A172 (cell line): Measurements from ENCODE around the gene RNASE1. TPM values are rescaled to one million over a fixed set of nuclear protein-coding genes. Genes with fewer than 3 reads are reported as not detected.
"Not testable (repeated sequence)": the region's sequence is repeated elsewhere in the genome, so short reads cannot be mapped to it uniquely, and the experiment has no call there.

Experiments
- DNase-seq: peaks from one replicate; pipeline ENCODE4 v3.0.0-alpha.2; 2015; ENCODE audit warnings: low spot score
- total RNA-seq: library from RNA; depleted of rRNA; stranded (reverse); fragments of >200 nt; shearing (Covaris generic); gene quantifications from 2 replicates; pipeline ENCODE4 v1.2.3, GENCODE V29; 2014; rRNA removed

RNASE1 gene
- total RNA-seq: not detected in 2 replicates

DNA sequence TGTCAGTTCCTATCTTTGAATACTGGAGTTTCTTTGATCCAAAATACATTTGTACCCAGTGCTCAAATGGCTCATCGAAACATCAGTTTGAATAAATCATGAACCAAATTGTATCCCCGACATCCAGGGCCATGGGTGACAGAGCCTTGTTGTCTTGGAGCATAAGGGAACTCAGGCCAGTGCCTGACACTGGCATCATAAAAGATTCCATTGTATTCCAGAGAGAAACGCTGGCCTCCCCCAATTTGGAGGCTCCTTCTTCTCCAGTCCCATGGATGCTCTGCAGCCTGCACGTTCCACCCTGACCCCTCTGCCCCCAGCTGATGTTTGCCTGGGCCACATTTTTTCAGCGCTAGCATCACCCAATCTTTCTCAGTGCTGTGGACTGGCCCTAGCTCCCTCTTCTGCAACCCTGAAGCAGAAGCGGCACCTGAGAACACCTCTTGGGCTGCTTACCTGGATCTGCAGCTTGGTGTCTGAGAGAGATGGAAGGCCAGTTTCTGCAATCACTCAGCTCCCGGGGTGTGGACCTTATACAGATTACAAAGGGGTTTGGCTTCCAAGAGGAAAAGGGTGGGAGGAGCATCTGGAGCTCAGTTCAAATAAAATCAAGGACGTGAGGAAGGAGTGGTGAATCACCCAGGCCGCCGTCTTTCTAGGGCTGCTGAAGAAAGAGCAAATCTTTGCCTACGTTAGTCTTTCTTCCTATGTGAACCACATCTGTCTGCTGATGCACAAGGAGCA lies at the start of gene RNASE1:
Gene RNASE1, minus strand, starts transcription at position 504 of the 744 bp plus-strand sequence. CDS start 776 bp downstream, outside the sequence.
- DNase-seq: peak; percentile 9

DNA sequence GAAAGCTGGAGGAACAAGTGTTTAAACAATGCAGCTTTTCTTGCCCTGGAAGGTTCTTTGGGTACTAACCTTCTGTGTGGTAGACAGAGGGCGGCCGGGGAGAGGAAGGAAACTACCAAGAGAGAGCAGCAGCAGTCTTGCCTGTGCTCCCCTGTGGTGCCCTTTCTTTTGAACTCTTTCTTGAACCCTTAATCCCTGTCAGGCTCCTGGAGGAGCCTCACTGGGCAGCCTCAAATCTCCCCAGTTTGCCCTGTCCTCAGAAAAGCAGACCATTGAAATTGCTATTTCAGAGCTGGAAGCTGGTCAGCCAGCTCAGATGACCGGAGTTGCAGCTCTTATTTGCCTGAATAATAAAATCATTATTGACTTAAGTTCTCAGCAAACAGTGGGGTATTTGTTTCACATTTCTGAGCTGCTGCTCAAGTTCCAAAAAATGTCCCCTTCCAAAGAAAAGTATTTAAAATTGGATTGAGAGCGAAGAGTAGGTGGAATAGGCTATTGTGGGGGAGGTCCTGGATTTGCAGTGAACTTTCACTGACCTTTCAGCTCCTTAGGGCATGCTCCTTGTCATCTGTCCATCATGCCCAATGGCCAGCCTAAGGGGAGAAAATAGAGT lies 46.4 kb upstream of the RNASE1 start:
- no peak for DNase-seq

DNA sequence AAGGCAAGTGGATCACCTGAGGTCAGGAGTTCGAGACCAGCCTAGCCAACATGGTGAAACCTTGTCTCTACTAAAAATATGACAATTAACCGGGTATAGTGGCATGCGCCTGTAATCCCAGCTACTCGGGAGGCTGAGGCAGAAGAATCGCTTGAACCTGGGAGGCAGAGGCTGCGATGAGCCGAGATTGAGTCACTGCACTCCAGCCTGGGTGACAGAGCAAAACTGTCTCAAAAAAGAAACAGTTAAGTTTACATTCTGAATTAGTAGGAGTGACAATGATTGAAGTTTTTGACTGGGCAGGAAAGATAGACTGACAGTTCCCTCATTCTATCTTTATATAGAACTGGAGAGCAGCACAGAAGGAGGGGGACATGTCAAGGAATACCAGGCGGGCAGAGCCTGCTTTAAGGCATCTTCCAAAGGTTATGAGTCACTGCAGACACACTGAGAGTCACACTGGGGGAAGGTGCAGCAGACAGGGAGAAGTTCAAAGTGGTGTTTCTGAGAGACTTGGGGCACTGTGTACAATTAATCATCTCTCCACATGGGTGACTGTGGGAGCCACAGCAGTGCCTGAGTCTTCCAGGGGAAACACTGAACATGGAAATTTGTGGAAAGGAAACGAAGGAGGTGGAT lies 45.8 kb upstream of the RNASE1 start:
- DNase-seq: peak; percentile 51

DNA sequence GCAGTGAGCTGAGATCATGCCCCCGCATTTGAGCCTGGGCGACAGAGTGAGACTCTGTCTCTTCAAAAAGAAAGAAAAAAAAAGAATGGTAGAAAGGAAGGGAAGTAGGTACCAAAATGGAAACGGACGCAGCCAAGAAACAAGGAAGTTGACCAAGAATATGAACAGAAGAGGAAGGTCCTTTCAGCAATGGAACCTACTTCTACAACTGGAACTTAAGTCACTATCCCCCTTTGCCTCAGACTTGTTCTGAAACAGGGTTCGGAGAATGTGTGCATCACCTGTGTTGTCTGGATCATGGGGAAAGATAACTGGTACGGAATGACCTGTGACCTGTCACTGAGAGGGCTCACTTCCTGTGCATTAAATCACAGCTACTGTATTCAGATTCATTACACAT lies 43.9 kb upstream of the RNASE1 start:
- DNase-seq: no peak

DNA sequence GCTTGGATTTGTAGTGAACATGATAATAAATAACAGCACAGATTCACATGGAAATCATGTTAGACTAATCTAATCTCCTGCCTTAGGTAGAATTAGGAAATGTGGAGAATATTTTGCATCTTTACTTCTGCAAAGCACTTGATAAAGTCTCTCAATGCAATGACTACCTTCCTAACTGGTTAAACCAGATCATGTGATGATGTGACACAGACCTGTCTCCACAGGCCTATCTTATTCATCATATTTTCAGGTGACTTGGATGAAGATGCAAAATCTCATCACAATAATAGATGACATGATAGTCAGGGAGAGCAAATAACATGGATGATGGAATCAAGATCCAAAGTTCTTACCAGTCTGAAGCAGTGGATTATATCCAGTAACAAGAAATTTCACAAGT lies 38.5 kb upstream of the RNASE1 start:
- DNase-seq: no peak

DNA sequence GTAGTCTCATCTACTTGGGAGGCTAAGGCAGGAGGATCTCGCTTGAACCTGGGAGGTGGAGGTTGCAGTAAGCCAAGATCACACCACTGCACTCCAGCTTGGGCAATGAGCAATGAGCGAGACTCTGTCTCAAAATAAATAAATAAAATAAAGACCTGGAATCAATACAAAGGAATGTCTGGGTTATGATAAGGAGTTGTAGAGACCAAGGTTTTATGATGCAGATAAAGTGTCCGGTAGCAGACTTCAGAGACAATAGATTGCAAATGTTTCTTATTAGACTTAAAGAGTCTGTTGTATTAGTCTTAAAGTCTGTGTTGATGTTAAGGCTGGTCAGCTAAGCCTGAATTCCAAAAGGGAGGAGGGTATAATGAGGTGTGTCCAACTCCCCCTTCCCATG lies 35.2 kb upstream of the RNASE1 start:
- no peak for DNase-seq

DNA sequence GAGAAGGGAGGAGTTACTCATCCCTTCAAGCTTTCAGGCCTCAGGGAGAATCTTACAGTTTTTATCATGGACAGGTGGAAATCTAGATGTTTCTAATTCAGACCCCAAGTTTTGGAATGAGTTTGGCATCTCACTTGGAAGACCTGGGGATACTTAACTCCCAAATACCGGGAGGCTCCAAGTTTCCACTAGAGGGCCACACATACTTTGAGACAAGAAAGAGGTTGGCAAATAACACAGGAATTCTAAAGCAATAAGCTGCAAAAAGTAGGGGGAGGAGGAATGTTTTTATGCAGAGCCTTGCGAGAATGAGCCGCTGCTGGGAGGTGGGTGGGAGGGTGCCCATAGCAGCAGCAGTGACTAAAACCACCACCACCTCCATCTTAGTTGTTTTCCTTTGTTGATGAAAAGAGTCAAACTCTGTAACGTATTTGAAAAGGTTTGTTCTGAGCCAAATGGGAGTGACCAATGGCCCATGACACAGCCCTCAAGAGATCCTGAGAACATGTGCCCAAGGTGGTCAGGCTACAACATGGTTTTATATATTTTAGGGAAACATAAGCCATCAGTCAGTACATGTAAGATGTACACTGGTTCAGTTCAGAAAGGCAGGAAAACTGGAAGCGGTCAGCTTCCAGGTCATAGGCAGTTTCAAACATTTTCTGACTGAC lies 34.2 kb upstream of the RNASE1 start:
- peak; percentile 4 for DNase-seq

DNA sequence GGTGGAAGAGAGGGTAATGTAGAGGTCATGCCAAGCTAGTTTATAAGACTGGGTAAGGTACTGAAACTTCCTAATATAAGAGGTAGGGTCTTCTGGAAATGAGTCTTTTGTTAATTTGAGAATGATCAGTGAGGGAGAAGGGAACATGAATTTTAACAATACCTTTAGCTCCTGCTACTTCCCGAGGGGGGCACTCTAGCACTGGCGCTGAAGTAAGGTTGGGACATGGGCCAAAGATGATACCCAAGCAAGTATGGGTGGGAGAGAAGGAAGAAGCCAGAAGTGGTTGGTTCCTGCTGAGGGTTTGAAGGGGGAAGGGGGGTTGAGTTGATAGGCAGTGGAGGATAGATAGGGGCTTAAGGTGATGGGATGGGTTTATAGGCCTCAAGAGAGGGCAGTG lies 32.3 kb upstream of the RNASE1 start:
- DNase-seq: no peak

DNA sequence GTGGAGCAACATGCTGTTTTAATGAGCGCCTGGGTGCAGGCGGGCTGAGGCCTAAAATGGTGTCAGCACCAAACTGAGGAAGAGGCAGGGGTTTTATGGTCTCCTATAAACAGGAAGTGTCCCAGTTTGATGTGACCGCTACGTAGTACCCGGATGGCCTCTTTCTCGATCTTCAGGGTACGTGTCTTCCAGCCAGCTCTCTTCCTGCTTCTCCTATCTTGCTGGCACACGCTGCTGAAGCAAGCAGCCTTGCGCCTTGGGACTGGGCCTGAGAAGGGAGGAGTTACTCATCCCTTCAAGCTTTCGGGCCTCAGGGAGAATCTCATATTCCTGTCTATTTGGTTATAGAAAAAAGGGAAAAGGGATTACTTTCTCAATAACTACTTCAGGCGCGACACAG lies 28.2 kb upstream of the RNASE1 start:
- no peak for DNase-seq

DNA sequence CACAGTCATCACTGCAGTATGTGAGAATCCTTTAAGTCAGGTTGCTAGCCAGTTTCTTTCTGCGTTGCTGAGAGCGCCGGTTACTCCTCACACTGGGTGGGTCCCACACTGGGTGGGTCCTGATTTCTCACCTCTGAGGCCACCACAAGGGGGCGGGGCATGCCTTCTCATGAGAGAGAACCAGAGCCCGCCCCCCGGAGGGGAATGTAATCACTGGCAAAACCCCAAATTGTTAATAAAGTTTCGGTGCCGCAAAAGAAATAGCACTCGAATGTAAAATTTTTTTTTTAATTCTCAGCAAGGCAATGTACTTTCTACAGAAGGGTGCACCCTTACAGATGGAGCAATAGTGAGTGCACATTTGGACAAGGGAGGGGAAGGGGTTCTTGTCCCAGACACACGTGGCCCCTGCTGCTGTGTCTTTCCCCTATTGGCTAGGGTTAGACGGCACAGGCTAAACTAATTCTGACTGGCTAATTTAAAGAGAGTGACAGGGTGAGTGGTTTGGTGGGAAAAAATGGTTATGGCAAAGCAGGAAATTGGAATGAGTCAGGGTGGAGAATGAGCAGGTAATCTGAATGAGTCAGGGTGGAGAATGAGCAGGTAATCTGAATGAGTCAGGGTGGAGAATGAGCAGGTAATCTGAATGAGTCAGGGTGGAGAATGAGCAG lies 25.5 kb upstream of the RNASE1 start:
- DNase-seq: not testable (repeated sequence)

DNA sequence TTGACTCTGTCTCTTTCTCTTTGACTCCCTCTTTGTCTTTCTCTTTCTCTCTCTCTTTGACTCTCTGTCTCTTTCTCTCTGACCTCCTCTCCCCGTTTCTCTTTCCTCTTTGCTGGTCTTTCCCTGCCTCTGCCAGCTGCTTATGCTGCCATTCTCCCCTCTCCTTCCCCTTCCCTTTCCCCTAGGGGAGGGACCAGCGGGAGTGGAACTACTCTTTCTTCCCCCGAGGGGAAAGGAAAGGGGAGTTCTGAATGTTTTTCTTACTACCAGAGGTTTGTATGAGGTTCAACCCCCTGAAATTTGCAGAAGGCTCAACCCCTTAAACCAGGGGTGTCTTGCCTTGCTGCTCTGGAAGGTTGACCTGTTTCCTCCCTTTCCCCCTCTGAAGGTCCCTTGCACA lies 24.7 kb upstream of the RNASE1 start:
- DNase-seq: no peak

DNA sequence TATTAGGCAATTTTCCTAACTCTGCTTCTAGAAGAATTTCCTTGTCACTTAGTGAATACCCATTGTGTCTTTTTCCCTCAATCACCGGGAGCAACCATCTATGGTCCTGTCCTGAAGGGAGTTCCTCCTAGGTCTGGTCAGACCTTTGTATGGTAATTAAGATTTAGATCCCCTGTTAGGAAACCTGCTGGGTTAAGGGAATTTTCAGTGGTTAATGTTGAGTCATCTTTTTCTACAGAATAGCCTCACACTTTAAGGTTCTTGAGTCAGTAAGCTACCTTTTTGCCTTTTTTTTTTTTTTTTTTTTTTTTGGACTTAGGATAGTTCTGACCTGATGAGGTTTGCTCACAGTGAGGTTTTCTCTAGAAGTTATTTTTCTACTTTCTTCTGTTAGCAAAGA lies 24.0 kb upstream of the RNASE1 start:
- DNase-seq: not testable (repeated sequence)

DNA sequence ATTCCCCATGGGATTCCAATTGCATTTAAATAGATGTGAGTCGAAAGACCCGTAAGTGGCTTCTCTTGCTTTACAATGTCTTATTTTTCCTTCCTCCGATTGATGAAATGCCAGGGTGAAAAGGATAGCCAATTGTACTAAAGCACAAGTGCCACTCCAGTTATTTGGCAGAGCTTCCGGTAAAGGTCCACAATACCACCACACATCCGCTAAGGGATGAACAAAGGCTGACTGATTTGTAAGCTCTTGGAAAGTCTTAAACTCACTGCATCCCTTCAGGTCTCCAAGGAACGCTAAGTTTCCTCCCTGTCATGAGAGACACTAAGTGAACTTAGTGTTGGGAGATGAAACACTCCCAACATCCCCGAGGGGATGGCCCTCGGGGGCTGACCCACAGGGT lies 21.2 kb upstream of the RNASE1 start:
- no peak for DNase-seq

DNA sequence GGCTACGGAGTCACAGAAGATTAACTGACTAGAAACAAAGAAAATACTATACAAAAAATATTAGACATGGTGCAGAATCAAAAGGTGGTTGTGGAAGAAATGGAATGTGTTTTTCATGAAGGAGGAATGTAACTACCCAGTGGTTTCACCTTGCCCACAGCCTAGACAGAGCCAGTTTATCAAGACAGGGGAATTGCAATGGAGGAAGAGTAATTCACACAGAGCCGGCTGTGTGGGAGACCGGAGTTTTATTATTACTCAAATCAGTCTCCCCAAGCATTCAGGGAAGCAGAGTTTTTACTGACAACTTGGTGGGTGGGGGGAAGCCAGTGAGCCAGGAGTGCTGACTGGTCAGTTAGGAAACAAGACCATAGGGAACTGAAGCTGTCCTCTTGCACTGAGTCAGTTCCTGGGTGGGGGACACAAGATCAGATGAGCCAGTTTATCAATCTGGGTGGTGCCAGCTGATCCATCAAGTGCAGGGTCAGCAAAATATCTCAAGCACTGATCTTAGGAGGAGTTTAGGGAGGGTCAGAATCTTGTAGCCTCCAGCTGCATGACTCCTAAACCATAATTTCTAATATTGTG lies 19.0 kb upstream of the RNASE1 start:
- not testable (repeated sequence) for DNase-seq

DNA sequence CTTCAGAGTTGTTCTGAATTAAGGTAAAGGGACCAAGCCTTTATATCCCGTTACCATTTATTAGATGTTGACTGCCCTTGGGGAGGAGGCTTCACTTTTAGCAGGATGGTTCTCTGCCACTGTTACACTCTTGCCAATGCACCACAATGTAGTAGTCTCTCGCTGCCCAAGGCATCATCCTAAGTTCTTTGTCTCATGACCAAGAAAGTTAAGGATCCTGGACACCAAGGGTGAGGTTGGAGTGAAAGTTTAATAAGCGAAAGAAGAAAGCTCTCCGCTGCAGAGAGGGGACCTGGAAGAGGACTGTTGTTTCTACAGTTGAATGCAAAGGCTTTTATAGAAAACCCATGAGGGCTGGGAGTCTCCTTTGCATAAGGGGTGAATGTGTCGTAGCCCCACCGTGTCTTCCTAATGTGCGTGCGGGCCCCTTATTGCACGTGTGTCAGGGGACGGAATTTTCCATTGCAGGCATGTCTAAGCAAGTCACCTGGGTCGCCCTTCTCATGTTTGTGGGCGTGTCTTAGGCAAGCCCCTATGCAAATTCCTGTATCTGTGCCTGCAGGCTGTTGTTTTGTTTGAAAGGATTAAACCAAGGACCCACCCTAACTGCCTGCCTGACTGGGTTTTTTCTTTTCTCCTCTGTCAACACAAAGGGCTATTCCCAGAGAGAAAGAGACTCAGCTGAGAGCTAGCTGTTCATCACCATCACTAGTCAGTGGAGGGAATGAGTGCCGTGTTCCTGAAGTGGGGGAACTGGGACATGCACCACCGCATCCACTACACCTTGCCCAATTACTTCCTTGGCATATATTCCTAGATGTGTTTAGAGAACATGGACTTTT lies 17.6 kb upstream of the RNASE1 start:
- no peak for DNase-seq

DNA sequence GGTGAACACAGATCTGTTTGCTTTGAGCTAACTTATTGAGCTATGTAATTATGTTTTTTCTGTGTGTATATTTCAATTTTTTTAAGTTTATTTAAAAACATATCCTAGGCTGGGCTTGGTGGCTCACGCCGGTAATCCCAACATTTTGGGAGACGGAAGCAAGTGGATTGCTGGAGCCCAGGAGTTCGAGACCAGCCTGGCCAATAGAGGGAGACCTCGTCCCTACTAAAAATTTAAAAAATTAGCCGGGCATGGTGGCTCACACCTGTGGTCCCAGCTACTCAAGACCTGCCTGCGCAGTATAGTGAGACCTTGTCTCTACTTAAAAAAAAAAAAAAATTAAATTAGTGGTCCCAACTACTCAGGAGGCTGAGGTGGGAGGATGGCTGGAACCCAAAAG lies 16.2 kb upstream of the RNASE1 start:
- DNase-seq: no peak

DNA sequence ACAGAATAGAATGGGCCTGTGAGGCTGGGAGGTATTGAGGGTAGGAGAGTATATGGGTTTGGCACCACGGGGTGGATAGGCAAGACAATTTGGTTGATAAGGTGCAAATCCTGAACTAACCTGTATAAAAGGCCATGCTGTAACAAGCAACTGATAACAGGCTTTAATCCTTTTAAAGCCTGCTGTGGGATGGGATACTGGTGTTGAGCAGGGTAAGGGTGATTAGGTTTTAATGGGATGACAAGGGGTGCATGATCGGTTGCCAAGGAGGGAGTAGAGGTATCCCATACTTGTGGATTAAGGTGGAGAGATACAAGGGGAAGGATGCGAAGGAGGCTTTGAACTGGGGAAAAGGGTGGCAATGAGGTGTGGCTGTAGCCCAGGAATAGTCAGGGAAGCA lies 13.3 kb upstream of the RNASE1 start:
- DNase-seq: not testable (repeated sequence)

DNA sequence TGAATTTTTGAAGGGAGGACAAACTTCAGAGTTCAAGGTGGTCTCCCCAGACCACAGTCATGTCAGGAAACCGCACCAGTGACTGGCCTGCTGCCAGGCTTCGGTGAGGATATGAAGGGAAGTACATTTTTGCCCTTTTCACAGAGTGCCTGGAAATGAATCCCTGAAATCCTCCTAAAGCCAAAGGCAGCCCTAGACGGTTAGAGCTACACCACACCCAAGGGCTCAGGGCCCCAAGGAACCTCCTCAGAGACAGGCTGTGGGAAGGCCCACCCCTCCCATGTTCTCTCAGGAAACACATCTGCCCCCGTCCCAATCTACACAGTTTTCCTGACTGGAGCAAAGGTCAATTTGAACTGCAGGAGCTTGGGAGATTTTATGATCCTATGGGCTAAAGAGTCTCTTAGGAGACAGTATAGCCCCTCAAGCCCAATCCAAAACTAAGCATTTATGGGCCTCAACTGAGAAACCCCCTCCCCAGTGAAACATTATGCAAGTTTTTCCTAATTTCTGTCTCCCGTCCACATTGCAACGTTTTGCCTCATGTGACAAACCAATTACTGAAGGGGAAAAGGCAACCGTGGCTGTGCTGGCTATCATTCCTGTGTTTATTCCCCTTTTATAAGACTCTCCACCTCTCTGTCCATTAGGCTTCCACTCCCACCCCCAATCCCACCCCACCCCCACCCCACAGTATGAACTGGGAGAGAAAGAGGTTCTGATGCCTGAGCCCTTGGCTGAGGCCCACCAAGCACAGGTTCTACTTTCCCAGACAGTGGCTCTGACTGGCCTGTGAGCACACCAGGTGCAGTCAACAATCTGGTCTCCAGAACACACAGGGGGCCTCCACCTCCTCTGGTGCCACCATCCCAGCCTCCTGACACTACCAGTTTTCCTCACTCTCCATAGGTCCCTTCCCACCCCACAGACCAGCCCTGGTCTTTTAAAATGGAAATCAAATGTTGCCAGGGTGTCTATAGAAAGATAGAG lies 9.6 kb upstream of the RNASE1 start:
- DNase-seq: no peak

DNA sequence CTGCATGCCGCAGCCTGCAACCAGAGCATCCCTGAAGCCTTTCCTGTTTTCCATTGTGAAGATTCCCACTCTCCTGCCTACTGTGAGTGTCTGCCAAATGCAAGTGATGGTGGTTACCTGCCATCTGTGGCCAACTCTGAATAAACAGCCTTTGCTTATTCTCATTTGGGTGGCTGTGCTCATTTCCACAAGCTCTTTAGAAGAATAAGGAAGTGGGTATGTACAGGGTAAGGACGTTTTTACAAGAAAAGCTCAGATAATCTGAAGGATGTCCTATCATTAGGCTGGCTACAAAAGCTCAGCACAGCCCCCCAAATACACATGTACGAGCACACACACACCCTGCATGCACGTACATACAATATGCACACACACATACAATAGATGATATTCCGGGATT lies 7.3 kb upstream of the RNASE1 start:
- DNase-seq: no peak

DNA sequence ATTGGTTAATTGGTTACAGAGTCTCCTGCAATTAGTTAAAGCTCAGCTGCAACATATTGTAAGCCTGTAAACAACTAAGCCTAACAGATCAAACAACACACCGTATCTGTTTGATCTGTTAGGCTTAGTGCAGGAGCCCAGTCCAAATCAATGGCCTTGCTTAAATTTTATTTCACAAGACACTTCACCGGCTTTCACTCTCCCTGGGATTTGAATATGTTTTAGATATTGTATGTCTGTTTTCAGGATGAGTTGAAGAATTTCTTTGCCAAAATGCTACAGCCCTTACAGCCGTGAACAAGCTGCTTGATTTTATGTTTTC lies 5.5 kb upstream of the RNASE1 start:
- DNase-seq: no peak
